CMK (cell line): ENCODE results near the gene MAN1A1.

Source experiments
- DNase-seq: peaks from one replicate; pipeline ENCODE4 v3.0.0-alpha.2; 2010; ENCODE audit warnings: low read depth

MAN1A1 gene

GRCh38 chr6:119346450-119346849 lies 3.1 kb downstream of the MAN1A1 start:
- no peak for DNase-seq

GRCh38 chr6:119345114-119345513 lies 4.4 kb downstream of the MAN1A1 start:
- no peak for DNase-seq

GRCh38 chr6:119344306-119344705 lies 5.3 kb downstream of the MAN1A1 start:
- DNase-seq: no peak

- no peak for DNase-seq
Observed at GRCh38 chr6:119343573-119344146, 5.9 kb downstream of the MAN1A1 start.

- DNase-seq: no peak
Observed at GRCh38 chr6:119343167-119343566, 6.4 kb downstream of the MAN1A1 start.

GRCh38 chr6:119342430-119342829 lies 7.1 kb downstream of the MAN1A1 start:
- no peak for DNase-seq

GRCh38 chr6:119340796-119341487 lies 8.6 kb downstream of the MAN1A1 start:
- DNase-seq: no peak

GRCh38 chr6:119339941-119340456 lies 9.6 kb downstream of the MAN1A1 start:
- DNase-seq: no peak

GRCh38 chr6:119337762-119338161 lies 11.8 kb downstream of the MAN1A1 start:
- no peak for DNase-seq

- no peak for DNase-seq
Observed at GRCh38 chr6:119337252-119337651, 12.3 kb downstream of the MAN1A1 start.

- DNase-seq: no peak
Observed at GRCh38 chr6:119334535-119335264, 14.9 kb downstream of the MAN1A1 start.

GRCh38 chr6:119333707-119334295 lies 15.8 kb downstream of the MAN1A1 start:
- DNase-seq: no peak

GRCh38 chr6:119333063-119333609 lies 16.4 kb downstream of the MAN1A1 start:
- DNase-seq: no peak

GRCh38 chr6:119331663-119332286 lies 17.8 kb downstream of the MAN1A1 start:
- no peak for DNase-seq

- DNase-seq: no peak
Observed at GRCh38 chr6:119330520-119331113, 18.9 kb downstream of the MAN1A1 start.

GRCh38 chr6:119329794-119330180 lies 19.8 kb downstream of the MAN1A1 start:
- DNase-seq: no peak

- DNase-seq: no peak
Observed at GRCh38 chr6:119328892-119329793, 20.4 kb downstream of the MAN1A1 start.

GRCh38 chr6:119328254-119328653 lies 21.3 kb downstream of the MAN1A1 start:
- DNase-seq: no peak

GRCh38 chr6:119327810-119328209 lies 21.8 kb downstream of the MAN1A1 start:
- no peak for DNase-seq

GRCh38 chr6:119326291-119327005 lies 23.1 kb downstream of the MAN1A1 start:
- DNase-seq: no peak
